HCT116 (cell line): ENCODE data around the gene UGT1A6. TPM values are rescaled to one million over a fixed set of nuclear protein-coding genes. Genes with fewer than 3 reads are reported as not detected.

Experiments used
- ATAC-seq: fragments of 200-7000 bp; cut with Tn5 transposase; 2 replicates; pipeline ENCODE4 v1.9.1; 2020; ENCODE audit warnings: mild to moderate bottlenecking, moderate library complexity
- BruUV-seq: library from RNA; stranded (reverse); fragments of 400-500 nt; replicated peaks from 2 replicates; lab custom pipeline; 2021; lab: Mats Ljungman, UMichigan
- CTCF ChIA-PET: fragments of 300-600 bp; sonication (Branson Sonifier 250); formaldehyde crosslinking; loops from one replicate; lab custom pipeline; 2021; ENCODE audit warnings: antibody characterized with exemption; lab: Charles Lee
- POLR2A ChIA-PET: fragments of 300-600, 350-600 bp; sonication (Branson Sonifier 250); formaldehyde crosslinking; loops from one replicate; lab custom pipeline; 2021; ENCODE audit warnings: antibody characterized with exemption; lab: Charles Lee
- RAD21 ChIA-PET, 2 experiments: fragments of 300-600 bp; sonication (Branson Sonifier 250); formaldehyde crosslinking; loops; one replicate each; lab custom pipeline; 2023; ENCODE audit warnings: low total read pairs in 2 of 2; ENCODE audit not compliant: uncharacterized antibody in 2 of 2, unreplicated experiment in 2 of 2, low non-redundant PET in 1 of 2; lab: Charles Lee
- DNase-seq: peaks from one replicate; pipeline ENCODE4 v3.0.0-alpha.2; 2010; ENCODE audit warnings: low read depth, low spot score
- H2AFZ ChIP-seq: fragments of 200-600 bp; shearing (Covaris generic), sonication (generic); 2 replicates; pipeline ENCODE4 v1.6.1; 2017; ENCODE audit warnings: low read depth, mixed run types, mixed read lengths, antibody characterized with exemption, low read length; ENCODE audit not compliant: poor library complexity, severe bottlenecking
- H3K27ac ChIP-seq: 2 replicates; pipeline ENCODE4 v1.5.1; 2012; ENCODE audit warnings: low read depth, low read length
- H3K27me3 ChIP-seq: fragments of 200-600 bp; sonication (generic); 2 replicates; pipeline ENCODE4 v1.6.1; 2016; ENCODE audit warnings: mixed run types, low read length, mixed read lengths; ENCODE audit not compliant: insufficient read depth
- H3K36me3 ChIP-seq, 2 experiments: fragments of 200-500 bp in 1 of 2; fragments of 200-600 bp in 1 of 2; sonication (Bioruptor generic) in 1 of 2; sonication (generic) in 1 of 2; 2 replicates each; pipeline versions ENCODE4 v1.5.1 to v1.6.1; 2014 to 2016; ENCODE audit warnings: low read length in 2 of 2, inconsistent platforms in 1 of 2, mixed read lengths in 1 of 2, mixed run types in 1 of 2; ENCODE audit not compliant: insufficient read depth in 2 of 2, control insufficient read depth in 1 of 2
- H3K4me1 ChIP-seq, 2 experiments: fragments of 200-600 bp in 1 of 2; sonication (generic) in 1 of 2; 2 replicates each; pipeline versions ENCODE4 v1.5.1 to v1.6.1; 2012 to 2017; ENCODE audit warnings: low read length in 2 of 2, inconsistent platforms in 1 of 2, mild to moderate bottlenecking in 1 of 2, mixed read lengths in 1 of 2, mixed run types in 1 of 2, moderate library complexity in 1 of 2; ENCODE audit not compliant: insufficient read depth in 2 of 2, control insufficient read depth in 1 of 2
- H3K4me2 ChIP-seq: fragments of 200-600 bp; sonication (generic); 2 replicates; pipeline ENCODE4 v1.6.1; 2017; ENCODE audit warnings: mixed run types, low read length, mixed read lengths
- H3K4me3 ChIP-seq, 2 experiments: fragments of 200-600 bp in 1 of 2; sonication (generic) in 1 of 2; replicated peaks in 1 of 2; 2 replicates each; pipeline ENCODE4 v1.5.1; 2011 to 2016; ENCODE audit warnings: low read length in 2 of 2, control low read depth in 1 of 2, low read depth in 1 of 2, mild to moderate bottlenecking in 1 of 2, mixed read lengths in 1 of 2, mixed run types in 1 of 2
- H3K79me2 ChIP-seq: fragments of 200-600 bp; sonication (generic); 2 replicates; pipeline ENCODE4 v1.6.1; 2017; ENCODE audit warnings: mild to moderate bottlenecking, mixed run types, low read length, moderate library complexity, mixed read lengths; ENCODE audit not compliant: insufficient read depth
- H3K9ac ChIP-seq: fragments of 200-600 bp; sonication (generic); 2 replicates; pipeline ENCODE4 v1.6.1; 2016; ENCODE audit warnings: low read length, mixed read lengths
- H3K9me2 ChIP-seq: fragments of 200-600 bp; sonication (generic), shearing (Covaris generic); 2 replicates; pipeline ENCODE4 v1.6.1; 2017; ENCODE audit warnings: mixed run types, mild to moderate bottlenecking, moderate library complexity; ENCODE audit not compliant: insufficient read depth
- H3K9me3 ChIP-seq, 2 experiments: fragments of 200-500 bp in 1 of 2; fragments of 200-600 bp in 1 of 2; sonication (Bioruptor generic) in 1 of 2; sonication (generic) in 1 of 2; 2 replicates each; pipeline ENCODE4 v1.6.1; 2014 to 2017; ENCODE audit warnings: low read length in 2 of 2, mixed read lengths in 2 of 2, inconsistent platforms in 1 of 2, low read depth in 1 of 2, mild to moderate bottlenecking in 1 of 2, mixed run types in 1 of 2, moderate library complexity in 1 of 2; ENCODE audit not compliant: control insufficient read depth in 1 of 2, insufficient read depth in 1 of 2
- H4K20me1 ChIP-seq: fragments of 200-600 bp; sonication (generic), shearing (Covaris generic); 2 replicates; pipeline ENCODE4 v1.6.1; 2017; ENCODE audit warnings: mixed run types, mild to moderate bottlenecking, moderate library complexity; ENCODE audit not compliant: insufficient read depth
- CBX3 ChIP-seq: IDR thresholded peaks from 2 replicates; pipeline ENCODE4 v1.6.1; 2012; ENCODE audit warnings: low read depth
- CEBPB ChIP-seq: IDR thresholded peaks from 2 replicates; pipeline ENCODE4 v1.6.1; 2012; ENCODE audit warnings: low read depth
- EGR1 ChIP-seq: IDR thresholded peaks from 2 replicates; pipeline ENCODE4 v1.6.1; 2012; ENCODE audit warnings: low read depth
- EZH2 ChIP-seq: fragments of 200-600 bp; sonication (generic); IDR thresholded peaks from 2 replicates; pipeline ENCODE4 v1.6.1; 2017; ENCODE audit warnings: antibody characterized with exemption, mixed run types
- EZH2phosphoT487 ChIP-seq: fragments of 200-600 bp; IDR thresholded peaks from 2 replicates; pipeline ENCODE4 v1.6.1; 2018; ENCODE audit warnings: antibody characterized with exemption, borderline replicate concordance
- POLR2A ChIP-seq: IDR thresholded peaks from 2 replicates; pipeline ENCODE4 v1.7.0; 2011; ENCODE audit warnings: borderline replicate concordance; ENCODE audit not compliant: insufficient read depth, insufficient read length; ENCODE audit errors: extremely low read depth
- POLR2AphosphoS5 ChIP-seq: IDR thresholded peaks from 2 replicates; pipeline ENCODE4 v1.6.1; 2011; ENCODE audit warnings: mild to moderate bottlenecking, low read depth, low read length, moderate library complexity
- RAD21 ChIP-seq: IDR thresholded peaks from 2 replicates; pipeline ENCODE4 v1.6.1; 2012; ENCODE audit warnings: low read depth, mild to moderate bottlenecking
- REST ChIP-seq: IDR thresholded peaks from 2 replicates; pipeline ENCODE4 v1.6.1; 2012; ENCODE audit warnings: low read depth
- SIN3A ChIP-seq: IDR thresholded peaks from 2 replicates; pipeline ENCODE4 v1.6.1; 2012; ENCODE audit warnings: low read depth
- SRF ChIP-seq: IDR thresholded peaks from 2 replicates; pipeline ENCODE4 v1.6.1; 2012; ENCODE audit warnings: low read depth
- ZBTB33 ChIP-seq: IDR thresholded peaks from 2 replicates; pipeline ENCODE4 v1.6.1; 2011; ENCODE audit warnings: mild to moderate bottlenecking, low read length, moderate library complexity; ENCODE audit not compliant: insufficient replicate concordance; ENCODE audit errors: extremely low read depth
- ZNF274 ChIP-seq: fragments of 200-500 bp; sonication (Bioruptor generic); IDR thresholded peaks from 2 replicates; pipeline ENCODE4 v1.6.1; 2014; ENCODE audit warnings: mild to moderate bottlenecking, low read depth, low read length, inconsistent platforms
- intact Hi-C: fragments of 100-400 bp; cut with micrococcal nuclease; formaldehyde crosslinking; loops from 2 replicates; pipeline ENCODE4 v1.10.0; 2022
- total RNA-seq: library from RNA; stranded (reverse); gene quantifications from one replicate; pipeline ENCODE4 v1.2.1, GENCODE V29; 2021; ENCODE audit not compliant: unreplicated experiment

The UGT1A6 gene
- total RNA-seq, 1 experiment from 2014 or later, result not detected

GRCh38 chr2:233740870-233741269 lies 48.2 kb downstream of the UGT1A6 start:
- ChIA-PET POLR2A (no interaction called here), CTCF (no interaction called here), RAD21 (no interaction called here)
- H3K36me3 ChIP-seq, result no peaks in the 10 kb centered on the region
- H3K9me3 ChIP-seq, result no peaks in the 10 kb centered on the region
- H3K4me1 ChIP-seq, result no peaks in the 10 kb centered on the region
- H3K4me3 ChIP-seq, result no peak overlapping the region
- H3K9ac ChIP-seq, result no peak overlapping the region
- DNase-seq (no peak), ATAC-seq (no peak)
- intact Hi-C loops, result no loop called here
- H4K20me1 ChIP-seq, result no peaks in the 10 kb centered on the region
- BruUV-seq, result no TSS peak
- TF ChIP-seq ZNF274 (no peak), CBX3 (no peak), SRF (no peak), EZH2phosphoT487 (no peak), ZBTB33 (no peak), POLR2A (no peak), REST (no peak), EGR1 (no peak), CEBPB (no peak), SIN3A (no peak), POLR2AphosphoS5 (no peak), RAD21 (no peak), EZH2 (no peak)
- H3K79me2 ChIP-seq, result no peaks in the 10 kb centered on the region
- H3K27me3 ChIP-seq, result no peaks in the 10 kb centered on the region
- H3K4me2 ChIP-seq, result no peak overlapping the region
- H2AFZ ChIP-seq, result no peak overlapping the region
- H3K9me2 ChIP-seq, result no peaks in the 10 kb centered on the region
- no peak overlapping the region for H3K27ac ChIP-seq
